SU-DHL-6 (cell line): Measurements from ENCODE around the gene SCLT1.

Experiments
- H2AFZ ChIP-seq: fragments of 200-600 bp; sonication (generic); 2 replicates; pipeline ENCODE4 v1.6.1; 2014; ENCODE audit warnings: low read depth, mild to moderate bottlenecking, moderate library complexity, mixed read lengths, antibody characterized with exemption, low read length; ENCODE audit not compliant: severe bottlenecking
- H3F3A ChIP-seq: fragments of 200-600 bp; shearing (Covaris generic); 2 replicates; pipeline ENCODE4 v1.6.0; 2016; ENCODE audit warnings: antibody characterized with exemption, mild to moderate bottlenecking; ENCODE audit not compliant: insufficient read depth
- H3K27ac ChIP-seq: fragments of 200-600 bp; sonication (generic); 2 replicates; pipeline ENCODE4 v1.5.1; 2016; ENCODE audit warnings: low read depth, mild to moderate bottlenecking, low read length, moderate library complexity, mixed read lengths
- H3K27me3 ChIP-seq: fragments of 200-600 bp; sonication (generic), shearing (Covaris generic); 2 replicates; pipeline ENCODE4 v1.6.0; 2014; ENCODE audit warnings: mild to moderate bottlenecking, low read length
- H3K36me3 ChIP-seq: fragments of 200-600 bp; sonication (generic); 2 replicates; pipeline ENCODE4 v1.6.1; 2014; ENCODE audit warnings: mild to moderate bottlenecking, low read length, mixed read lengths
- H3K4me2 ChIP-seq: fragments of 300-600, 200-600 bp; shearing (Covaris generic), sonication (generic); 2 replicates; pipeline ENCODE4 v1.6.0; 2014; ENCODE audit warnings: low read length, low read depth, mild to moderate bottlenecking; ENCODE audit not compliant: poor library complexity, severe bottlenecking
- H3K4me3 ChIP-seq: fragments of 200-600 bp; sonication (generic); 2 replicates; pipeline ENCODE4 v1.5.1; 2014; ENCODE audit warnings: antibody characterized with exemption, low read length, mild to moderate bottlenecking, mixed read lengths; ENCODE audit not compliant: insufficient read depth, poor library complexity, severe bottlenecking
- H3K79me2 ChIP-seq: fragments of 200-600 bp; sonication (generic); 2 replicates; pipeline ENCODE4 v1.6.1; 2014; ENCODE audit warnings: mild to moderate bottlenecking, low read length, moderate library complexity; ENCODE audit not compliant: insufficient read depth
- H3K9ac ChIP-seq: fragments of 200-600 bp; sonication (generic); 2 replicates; pipeline ENCODE4 v1.7.0; 2014; ENCODE audit warnings: mild to moderate bottlenecking, low read length
- H3K9me2 ChIP-seq: fragments of 200-600 bp; sonication (generic); replicated peaks from 2 replicates; pipeline ENCODE4 v1.6.1; 2014; ENCODE audit warnings: low read length; ENCODE audit not compliant: insufficient read depth
- H3K9me3 ChIP-seq: fragments of 200-600 bp; sonication (generic); 2 replicates; pipeline ENCODE4 v1.6.1; 2014; ENCODE audit warnings: low read length, mixed read lengths; ENCODE audit not compliant: insufficient read depth
- H4K20me1 ChIP-seq: fragments of 200-600 bp; sonication (generic); 2 replicates; pipeline ENCODE4 v1.6.1; 2014; ENCODE audit warnings: low read depth, mild to moderate bottlenecking, antibody characterized with exemption, low read length, moderate library complexity, mixed read lengths
- CTCF ChIP-seq: fragments of 200-600 bp; sonication (generic); IDR thresholded peaks from one replicate; pipeline ENCODE4 v1.5.1; 2017; ENCODE audit warnings: antibody characterized with exemption, mild to moderate bottlenecking, low read length, moderate library complexity; ENCODE audit not compliant: insufficient read depth, poor library complexity, severe bottlenecking
- EZH2phosphoT487 ChIP-seq: fragments of 200-600 bp; sonication (generic), shearing (Covaris generic); conservative IDR thresholded peaks from 2 replicates; pipeline ENCODE4 v1.6.1; 2018; ENCODE audit warnings: mild to moderate bottlenecking, antibody characterized with exemption, low read length, moderate library complexity, mixed read lengths

The SCLT1 gene

GRCh38 chr4:129111919-129112318 is 18.6 kb upstream of the SCLT1 start:
- no peaks in the 10 kb centered on the region for H3K79me2 ChIP-seq

GRCh38 chr4:129110931-129111330 is 17.6 kb upstream of the SCLT1 start:
- Histone ChIP-seq H3K27ac (no peak overlapping the region), H3K36me3 (no peaks in the 10 kb centered on the region), H3K9me3 (no peaks in the 10 kb centered on the region), H3K27me3 (no peaks in the 10 kb centered on the region), H3F3A (no peaks in the 10 kb centered on the region), H3K9me2 (no peaks in the 10 kb centered on the region), H3K4me3 (no peak overlapping the region), H3K4me2 (no peak overlapping the region), H4K20me1 (no peaks in the 10 kb centered on the region), H3K9ac (no peak overlapping the region), H3K79me2 (no peaks in the 10 kb centered on the region), H2AFZ (no peak overlapping the region)
- no peak for TF ChIP-seq CTCF
- no peak for TF ChIP-seq EZH2phosphoT487

More at GRCh38 chr4:129111919-129112318, 18.6 kb upstream of the SCLT1 start:
- Histone ChIP-seq H3K36me3 (no peaks in the 10 kb centered on the region), H2AFZ (no peak overlapping the region), H3K9me2 (no peaks in the 10 kb centered on the region), H3K4me2 (no peak overlapping the region), H4K20me1 (no peaks in the 10 kb centered on the region), H3K9ac (no peak overlapping the region), H3F3A (no peaks in the 10 kb centered on the region), H3K9me3 (no peaks in the 10 kb centered on the region), H3K27me3 (no peaks in the 10 kb centered on the region), H3K27ac (no peak overlapping the region), H3K4me3 (no peak overlapping the region)
- TF ChIP-seq EZH2phosphoT487 (no peak), CTCF (no peak)

GRCh38 chr4:129109965-129110824 is 16.9 kb upstream of the SCLT1 start:
- Histone ChIP-seq H3K27me3 (no peaks in the 10 kb centered on the region), H3F3A (no peaks in the 10 kb centered on the region), H3K4me3 (no peak overlapping the region), H3K9me2 (no peaks in the 10 kb centered on the region), H3K9ac (no peak overlapping the region), H3K9me3 (no peaks in the 10 kb centered on the region), H3K36me3 (no peaks in the 10 kb centered on the region), H3K4me2 (no peak overlapping the region), H3K27ac (no peak overlapping the region), H2AFZ (no peak overlapping the region), H3K79me2 (no peaks in the 10 kb centered on the region), H4K20me1 (no peaks in the 10 kb centered on the region)
- no peak for TF ChIP-seq EZH2phosphoT487
- no peak for TF ChIP-seq CTCF
